Esophagus muscularis mucosa (tissue), 4 donors: ENCODE results near the gene GADD45A.

Experiments used
- EP300 ChIP-seq: sonication (generic); formaldehyde crosslinking; IDR thresholded peaks from one replicate; pipeline ENCODE4 v1.6.1; 2017; ENCODE audit warnings: antibody characterized with exemption
- POLR2A ChIP-seq: fragments of 450-650 bp; IDR thresholded peaks from one replicate; pipeline ENCODE4 v1.6.1; 2017; ENCODE audit warnings: antibody characterized with exemption, moderate library complexity, mild to moderate bottlenecking, low read depth
- POLR2AphosphoS5 ChIP-seq, 2 donors: sonication (generic); formaldehyde crosslinking; IDR thresholded peaks; one replicate each; pipeline ENCODE4 v1.6.1; 2017; ENCODE audit warnings: antibody characterized with exemption in 2 of 2
- TF ChIP-seq, protein P1 (sequence below), 3 experiments: fragments of 200-600 bp in 2 of 3; fragments of 450-650 bp in 1 of 3; sonication (generic) in 2 of 3; IDR thresholded peaks; one replicate each; pipeline ENCODE4 v1.5.1; 2017 to 2019; ENCODE audit warnings: antibody characterized with exemption in 3 of 3, mild to moderate bottlenecking in 2 of 3, moderate library complexity in 1 of 3

- TF ChIP-seq, protein P1, sequence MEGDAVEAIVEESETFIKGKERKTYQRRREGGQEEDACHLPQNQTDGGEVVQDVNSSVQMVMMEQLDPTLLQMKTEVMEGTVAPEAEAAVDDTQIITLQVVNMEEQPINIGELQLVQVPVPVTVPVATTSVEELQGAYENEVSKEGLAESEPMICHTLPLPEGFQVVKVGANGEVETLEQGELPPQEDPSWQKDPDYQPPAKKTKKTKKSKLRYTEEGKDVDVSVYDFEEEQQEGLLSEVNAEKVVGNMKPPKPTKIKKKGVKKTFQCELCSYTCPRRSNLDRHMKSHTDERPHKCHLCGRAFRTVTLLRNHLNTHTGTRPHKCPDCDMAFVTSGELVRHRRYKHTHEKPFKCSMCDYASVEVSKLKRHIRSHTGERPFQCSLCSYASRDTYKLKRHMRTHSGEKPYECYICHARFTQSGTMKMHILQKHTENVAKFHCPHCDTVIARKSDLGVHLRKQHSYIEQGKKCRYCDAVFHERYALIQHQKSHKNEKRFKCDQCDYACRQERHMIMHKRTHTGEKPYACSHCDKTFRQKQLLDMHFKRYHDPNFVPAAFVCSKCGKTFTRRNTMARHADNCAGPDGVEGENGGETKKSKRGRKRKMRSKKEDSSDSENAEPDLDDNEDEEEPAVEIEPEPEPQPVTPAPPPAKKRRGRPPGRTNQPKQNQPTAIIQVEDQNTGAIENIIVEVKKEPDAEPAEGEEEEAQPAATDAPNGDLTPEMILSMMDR (IDR thresholded peaks at IDR 0.05) = no peak
- TF ChIP-seq POLR2AphosphoS5 (IDR thresholded peaks at IDR 0.05) = no peak
- TF ChIP-seq POLR2A = no peak
- no peak for TF ChIP-seq EP300
These were observed 38.6 kb upstream of the GADD45A start for GRCh38 chr1:67646145-67647035.
